ENCODE results near the gene TRAK1. TPM values are rescaled to one million over a fixed set of nuclear protein-coding genes. Genes with fewer than 3 reads are reported as not detected.
"Not testable (repeated sequence)": the region's sequence is repeated elsewhere in the genome, so short reads cannot be mapped to it uniquely, and the experiment has no call there.

TRAK1 gene, protein sequence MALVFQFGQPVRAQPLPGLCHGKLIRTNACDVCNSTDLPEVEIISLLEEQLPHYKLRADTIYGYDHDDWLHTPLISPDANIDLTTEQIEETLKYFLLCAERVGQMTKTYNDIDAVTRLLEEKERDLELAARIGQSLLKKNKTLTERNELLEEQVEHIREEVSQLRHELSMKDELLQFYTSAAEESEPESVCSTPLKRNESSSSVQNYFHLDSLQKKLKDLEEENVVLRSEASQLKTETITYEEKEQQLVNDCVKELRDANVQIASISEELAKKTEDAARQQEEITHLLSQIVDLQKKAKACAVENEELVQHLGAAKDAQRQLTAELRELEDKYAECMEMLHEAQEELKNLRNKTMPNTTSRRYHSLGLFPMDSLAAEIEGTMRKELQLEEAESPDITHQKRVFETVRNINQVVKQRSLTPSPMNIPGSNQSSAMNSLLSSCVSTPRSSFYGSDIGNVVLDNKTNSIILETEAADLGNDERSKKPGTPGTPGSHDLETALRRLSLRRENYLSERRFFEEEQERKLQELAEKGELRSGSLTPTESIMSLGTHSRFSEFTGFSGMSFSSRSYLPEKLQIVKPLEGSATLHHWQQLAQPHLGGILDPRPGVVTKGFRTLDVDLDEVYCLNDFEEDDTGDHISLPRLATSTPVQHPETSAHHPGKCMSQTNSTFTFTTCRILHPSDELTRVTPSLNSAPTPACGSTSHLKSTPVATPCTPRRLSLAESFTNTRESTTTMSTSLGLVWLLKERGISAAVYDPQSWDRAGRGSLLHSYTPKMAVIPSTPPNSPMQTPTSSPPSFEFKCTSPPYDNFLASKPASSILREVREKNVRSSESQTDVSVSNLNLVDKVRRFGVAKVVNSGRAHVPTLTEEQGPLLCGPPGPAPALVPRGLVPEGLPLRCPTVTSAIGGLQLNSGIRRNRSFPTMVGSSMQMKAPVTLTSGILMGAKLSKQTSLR
- total RNA-seq: 10 to 100 TPM; 14.3 to 37.5 (median 21.4) TPM

GRCh38 chr3:42090973-42091731, at the start of gene TRAK1:
Gene TRAK1, plus strand, starts transcription at chr3:42091357. Its CDS starts 113 bp downstream, at chr3:42091470.
- intact Hi-C loops (cut with DNase I; ENCODE audit: low total_unique reads): loop anchor here (5.0 to 10.0 kb wide), 2 partner anchors 196 to 461 kb away; no protein-coding TSS in a partner anchor
- Histone ChIP-seq H3K9me3 (no peaks in the 10 kb centered on the region), H3K27me3 (no peaks in the 10 kb centered on the region), H3K4me3 (no peak within 1 kb of the TSS), H3K27ac (peak within 1 kb of the TSS in 1 of 2 donors; percentile 22), H3K4me1 (no peaks in the 10 kb centered on the region), H3K36me3 (no peaks in the 10 kb centered on the region)
- DNase-seq: peak in 1 of 2 donors; percentile 42
- TF ChIP-seq, protein P1, sequence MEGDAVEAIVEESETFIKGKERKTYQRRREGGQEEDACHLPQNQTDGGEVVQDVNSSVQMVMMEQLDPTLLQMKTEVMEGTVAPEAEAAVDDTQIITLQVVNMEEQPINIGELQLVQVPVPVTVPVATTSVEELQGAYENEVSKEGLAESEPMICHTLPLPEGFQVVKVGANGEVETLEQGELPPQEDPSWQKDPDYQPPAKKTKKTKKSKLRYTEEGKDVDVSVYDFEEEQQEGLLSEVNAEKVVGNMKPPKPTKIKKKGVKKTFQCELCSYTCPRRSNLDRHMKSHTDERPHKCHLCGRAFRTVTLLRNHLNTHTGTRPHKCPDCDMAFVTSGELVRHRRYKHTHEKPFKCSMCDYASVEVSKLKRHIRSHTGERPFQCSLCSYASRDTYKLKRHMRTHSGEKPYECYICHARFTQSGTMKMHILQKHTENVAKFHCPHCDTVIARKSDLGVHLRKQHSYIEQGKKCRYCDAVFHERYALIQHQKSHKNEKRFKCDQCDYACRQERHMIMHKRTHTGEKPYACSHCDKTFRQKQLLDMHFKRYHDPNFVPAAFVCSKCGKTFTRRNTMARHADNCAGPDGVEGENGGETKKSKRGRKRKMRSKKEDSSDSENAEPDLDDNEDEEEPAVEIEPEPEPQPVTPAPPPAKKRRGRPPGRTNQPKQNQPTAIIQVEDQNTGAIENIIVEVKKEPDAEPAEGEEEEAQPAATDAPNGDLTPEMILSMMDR (IDR thresholded peaks at IDR 0.05): no peak
- TF ChIP-seq POLR2A (IDR thresholded peaks at IDR 0.05): no peak

DNA sequence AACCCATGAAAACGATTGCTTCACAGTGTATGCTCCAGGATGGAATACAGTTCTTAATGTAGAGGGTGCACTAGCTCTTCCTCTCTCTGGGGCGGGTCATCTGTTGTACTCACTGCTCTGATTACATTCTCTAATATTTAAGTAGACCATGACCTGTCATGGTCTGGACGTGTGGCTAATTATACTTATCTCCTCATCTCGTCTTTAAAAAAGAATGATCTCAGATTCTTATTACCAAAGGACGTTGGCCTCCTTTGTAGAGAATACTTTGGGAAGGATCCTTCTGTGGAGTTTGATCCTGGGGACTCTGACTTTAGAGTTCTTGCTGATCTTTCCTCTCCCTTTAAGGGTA, 48.4 kb upstream of the TRAK1 start:
- H3K4me1 ChIP-seq: peaks cover 0 to 5% of the 10 kb centered on the region in 2 donors

GRCh38 chr3:42043099-42043813, 47.9 kb upstream of the TRAK1 start:
- Histone ChIP-seq H3K27ac (peak overlapping the region; percentile 0 to 76), H3K36me3 (no peaks in the 10 kb centered on the region), H3K9me3 (no peaks in the 10 kb centered on the region), H3K4me1 (peaks cover 0 to 5% of the 10 kb centered on the region in 2 donors), H3K27me3 (no peaks in the 10 kb centered on the region), H3K4me3 (no peak overlapping the region)
- DNase-seq: peak in 1 of 2 donors; percentile 46
- no peak for TF ChIP-seq POLR2A (IDR thresholded peaks at IDR 0.05)
- TF ChIP-seq, protein P1 (IDR thresholded peaks at IDR 0.05): no peak
- intact Hi-C loops (cut with DNase I; ENCODE audit: low total_unique reads): no loop called here

More for the DNA sequence above, 48.4 kb upstream of the TRAK1 start:
- Histone ChIP-seq H3K27ac (peak overlapping the region; percentile 0 to 76), H3K9me3 (no peaks in the 10 kb centered on the region), H3K27me3 (no peaks in the 10 kb centered on the region), H3K36me3 (no peaks in the 10 kb centered on the region), H3K4me3 (no peak overlapping the region)
- no peak for DNase-seq
- no peak for TF ChIP-seq POLR2A (IDR thresholded peaks at IDR 0.05)
- TF ChIP-seq, protein P1 (IDR thresholded peaks at IDR 0.05): no peak
- intact Hi-C loops (cut with DNase I; ENCODE audit: low total_unique reads): no loop called here

DNA sequence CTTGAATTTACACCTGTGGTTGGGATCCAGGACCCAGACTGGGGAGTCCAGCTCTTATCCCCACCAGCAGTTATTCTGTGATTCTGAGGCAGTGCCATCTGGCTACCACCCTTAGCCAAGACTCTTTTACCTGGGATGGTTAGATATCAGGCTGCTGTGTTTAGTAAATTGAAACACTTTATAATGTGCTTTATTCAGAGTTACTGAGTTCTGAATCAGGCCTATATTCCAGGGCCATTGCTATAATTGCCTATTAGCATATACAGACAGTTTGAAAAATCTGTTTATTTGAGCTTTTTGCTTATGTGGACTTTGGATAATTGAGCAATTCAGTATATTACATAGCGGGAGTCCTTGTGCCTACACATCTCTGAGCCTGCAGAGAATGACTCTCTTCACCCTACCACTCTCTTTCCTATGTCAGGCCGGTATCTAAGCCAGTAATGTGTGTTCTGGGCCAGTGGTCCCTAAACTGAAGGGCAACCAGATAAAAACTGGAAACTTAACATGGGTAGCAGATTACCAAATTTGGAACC, 45.4 kb upstream of the TRAK1 start:
- Histone ChIP-seq H3K36me3 (no peaks in the 10 kb centered on the region), H3K27ac (peak overlapping the region in 1 of 2 donors; percentile 29), H3K4me1 (peaks cover 0 to 5% of the 10 kb centered on the region in 2 donors), H3K4me3 (no peak overlapping the region), H3K9me3 (no peaks in the 10 kb centered on the region), H3K27me3 (no peaks in the 10 kb centered on the region)
- intact Hi-C loops (cut with DNase I; ENCODE audit: low total_unique reads): no loop called here
- DNase-seq: no peak
- no peak for TF ChIP-seq POLR2A (IDR thresholded peaks at IDR 0.05)
- TF ChIP-seq, protein P1 (IDR thresholded peaks at IDR 0.05): no peak

DNA sequence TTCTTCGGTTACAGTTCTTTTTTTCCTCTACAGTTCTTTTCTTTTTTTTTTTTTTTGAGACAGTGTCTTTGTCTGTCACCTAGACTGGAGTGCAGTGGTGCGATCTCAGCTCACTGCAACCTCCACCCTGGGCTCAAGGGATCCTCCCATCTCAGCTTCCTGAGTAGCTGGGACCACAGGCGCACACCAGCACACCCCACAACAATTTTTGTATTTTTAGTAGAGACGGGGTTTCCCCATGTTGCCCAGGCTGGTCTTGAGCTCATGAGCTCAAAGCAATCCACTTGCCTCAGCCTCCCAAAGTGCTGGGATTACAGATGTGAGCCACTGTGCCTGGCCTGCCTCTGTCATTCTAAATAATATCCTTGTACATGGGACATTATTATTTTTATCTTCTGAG, 42.6 kb upstream of the TRAK1 start:
- DNase-seq: peak in 1 of 2 donors; percentile 3
- H3K4me3 ChIP-seq; intact Hi-C loops (cut with DNase I; ENCODE audit: low total_unique reads); H3K27me3 ChIP-seq; H3K4me1 ChIP-seq; H3K27ac ChIP-seq; H3K36me3 ChIP-seq; H3K9me3 ChIP-seq: not testable (repeated sequence)
